Keratinocyte (primary cell): ENCODE measurements around the gene TOR1AIP1. TPM values are rescaled to one million over a fixed set of nuclear protein-coding genes. Genes with fewer than 3 reads are reported as not detected.
A peak's percentile ranks its signal among the peaks of the same experiment; 100 is the strongest.

Experiments used
- DNase-seq: peaks from one replicate; pipeline ENCODE4 v3.0.0-alpha.2; 2011; ENCODE audit warnings: low read depth, missing footprints, low spot score
- FAIRE-seq: peaks from 2 replicates; lab custom pipeline; 2011; peaks lifted over from hg19 to GRCh38; lab: Jason Lieb, UNC
- H2AFZ ChIP-seq: 2 replicates; pipeline ENCODE4 v1.6.0; 2012; ENCODE audit warnings: low read length, control low read depth, inconsistent platforms; ENCODE audit not compliant: control insufficient read depth
- H3K27ac ChIP-seq: 2 replicates; pipeline ENCODE4 v1.5.1; 2011; ENCODE audit warnings: low read length; ENCODE audit not compliant: control insufficient read depth, insufficient read depth
- H3K27me3 ChIP-seq: 3 replicates; pipeline ENCODE4 v1.6.0; 2011; ENCODE audit warnings: low read length; ENCODE audit not compliant: control insufficient read depth, insufficient read depth; ENCODE audit errors: extremely low read depth
- H3K36me3 ChIP-seq, 2 experiments: 2 replicates in 1 of 2; 3 replicates in 1 of 2; pipeline ENCODE4 v1.5.1; 2011; ENCODE audit warnings: low read length in 2 of 2, mild to moderate bottlenecking in 1 of 2; ENCODE audit not compliant: control insufficient read depth in 2 of 2, insufficient read depth in 2 of 2; ENCODE audit errors: extremely low read depth in 1 of 2
- H3K4me1 ChIP-seq: 3 replicates; pipeline ENCODE4 v1.5.1; 2011; ENCODE audit warnings: low read length; ENCODE audit not compliant: control insufficient read depth, insufficient read depth; ENCODE audit errors: extremely low read depth
- H3K4me2 ChIP-seq: 3 replicates; pipeline ENCODE4 v1.6.0; 2011; ENCODE audit warnings: low read depth, low read length; ENCODE audit not compliant: control insufficient read depth, insufficient read depth; ENCODE audit errors: extremely low read depth
- H3K4me3 ChIP-seq, 3 experiments: fragments of 200-600 bp in 1 of 3; sonication (generic) in 1 of 3; 2 replicates in 2 of 3; 3 replicates in 1 of 3; pipeline ENCODE4 v1.5.1; 2011 to 2016; ENCODE audit warnings: low read length in 3 of 3, mild to moderate bottlenecking in 3 of 3, control low read depth in 2 of 3, inconsistent platforms in 1 of 3, low read depth in 1 of 3, mixed read lengths in 1 of 3, mixed run types in 1 of 3, moderate library complexity in 1 of 3; ENCODE audit not compliant: control insufficient read depth in 2 of 3, insufficient read depth in 2 of 3; ENCODE audit errors: extremely low read depth in 1 of 3
- H3K79me2 ChIP-seq: 2 replicates; pipeline ENCODE4 v1.6.0; 2012; ENCODE audit warnings: low read length; ENCODE audit not compliant: control insufficient read depth, insufficient read depth
- H3K9ac ChIP-seq: 3 replicates; pipeline ENCODE4 v1.6.0; 2011; ENCODE audit warnings: low read length; ENCODE audit not compliant: control insufficient read depth, insufficient read depth; ENCODE audit errors: extremely low read depth
- H3K9me1 ChIP-seq: 3 replicates; pipeline ENCODE4 v1.6.0; 2011; ENCODE audit warnings: low read length; ENCODE audit not compliant: control insufficient read depth, insufficient read depth; ENCODE audit errors: extremely low read depth
- H3K9me3 ChIP-seq: 2 replicates; pipeline ENCODE4 v1.5.1; 2012; ENCODE audit warnings: low read depth, low read length; ENCODE audit not compliant: control insufficient read depth
- H4K20me1 ChIP-seq: 3 replicates; pipeline ENCODE4 v1.6.0; 2011; ENCODE audit warnings: low read length; ENCODE audit not compliant: control insufficient read depth, insufficient read depth; ENCODE audit errors: extremely low read depth
- CTCF ChIP-seq, 3 experiments: IDR thresholded peaks in 1 of 3; conservative IDR thresholded peaks in 1 of 3; optimal IDR thresholded peaks in 1 of 3; 2 replicates in 2 of 3; 3 replicates in 1 of 3; pipeline versions ENCODE3 to v1.5.1; 2011; ENCODE audit warnings: low read length in 3 of 3, mild to moderate bottlenecking in 3 of 3, moderate library complexity in 2 of 3, control low read depth in 1 of 3, inconsistent platforms in 1 of 3; ENCODE audit not compliant: insufficient read depth in 2 of 3; ENCODE audit errors: extremely low read depth in 1 of 3
- EZH2 ChIP-seq: IDR thresholded peaks from one replicate; pipeline ENCODE4 v1.6.1; 2012; ENCODE audit warnings: inconsistent platforms, mild to moderate bottlenecking, low read length, moderate library complexity
- dilution Hi-C: fragments of 300-500 bp; cut with MboI; formaldehyde crosslinking; loops from one replicate; pipeline ENCODE4 v1.7.0; 2020; ENCODE audit warnings: low sequenced_read_pairs; ENCODE audit not compliant: extremely low pct_ligation_motif_present
- polyA plus RNA-seq, 5 experiments: library from polyadenylated mRNA; depleted of rRNA in 3 of 5; stranded (reverse) in 3 of 5; stranded (forward) in 1 of 5; unstranded in 1 of 5; fragments of >200 nt; gene quantifications; 1 replicate in 1 of 5; 2 replicates in 3 of 5; 3 replicates in 1 of 5; pipeline versions ENCODE4 v1.2.1 to v1.2.3, GENCODE V29; 2011 to 2012; ENCODE audit warnings: missing spikeins in 2 of 5, low read depth in 1 of 5, low replicate concordance in 1 of 5

The TOR1AIP1 gene
- polyA plus RNA-seq, 1 donor (not counting 4 experiments of a cell fraction or from before 2014, with no cell fraction given), result 50.0 TPM

- H3K79me2 ChIP-seq, result peaks cover 46% of the 10 kb centered on the region
- peak overlapping the region; percentile 100 for H3K4me2 ChIP-seq
- peak overlapping the region; percentile 100 for H3K9ac ChIP-seq
- no peaks in the 10 kb centered on the region for H4K20me1 ChIP-seq
- H2AFZ ChIP-seq, result peak overlapping the region; percentile 94
- H3K9me1 ChIP-seq, result no peaks in the 10 kb centered on the region
- H3K4me3 ChIP-seq, result peak overlapping the region; percentile 66 to 87 (median 81)
- DNase-seq (no peak), FAIRE-seq (no peak)
- H3K4me1 ChIP-seq, result peaks cover 7% of the 10 kb centered on the region
- peaks cover 2 to 4% of the 10 kb centered on the region in 2 experiments for H3K36me3 ChIP-seq
- no peaks in the 10 kb centered on the region for H3K9me3 ChIP-seq
- peak overlapping the region; percentile 98 for H3K27ac ChIP-seq
- no peak for TF ChIP-seq EZH2
- TF ChIP-seq CTCF (optimal IDR thresholded peaks at IDR 0.05 in 1 of 3, IDR thresholded peaks at IDR 0.05 in 1 of 3, conservative IDR thresholded peaks at IDR 0.05 in 1 of 3; ENCODE audit: extremely low read depth in 1 of 3, insufficient read depth in 2 of 3, low read length in 3 of 3), result no peak
- H3K27me3 ChIP-seq, result no peaks in the 10 kb centered on the region
- dilution Hi-C loops, result no loop called here
Observed at GRCh38 chr1:179883040-179883744, 1.1 kb downstream of the TOR1AIP1 start.

GRCh38 chr1:179883745-179884138 lies 1.7 kb downstream of the TOR1AIP1 start:
- TF ChIP-seq EZH2, result no peak
- TF ChIP-seq CTCF (optimal IDR thresholded peaks at IDR 0.05 in 1 of 3, IDR thresholded peaks at IDR 0.05 in 1 of 3, conservative IDR thresholded peaks at IDR 0.05 in 1 of 3; ENCODE audit: extremely low read depth in 1 of 3, insufficient read depth in 2 of 3, low read length in 3 of 3), result no peak
- Histone ChIP-seq H3K9ac (peak overlapping the region; percentile 100), H3K4me2 (peak overlapping the region; percentile 100), H3K9me1 (no peaks in the 10 kb centered on the region), H3K27ac (peak overlapping the region; percentile 98), H3K36me3 (peaks cover 2 to 7% of the 10 kb centered on the region in 2 experiments), H4K20me1 (no peaks in the 10 kb centered on the region), H3K79me2 (peaks cover 48% of the 10 kb centered on the region), H3K4me3 (peak overlapping the region; percentile 66 to 87 (median 81)), H3K27me3 (no peaks in the 10 kb centered on the region), H3K4me1 (peaks cover 7% of the 10 kb centered on the region), H2AFZ (no peak overlapping the region), H3K9me3 (no peaks in the 10 kb centered on the region)
- dilution Hi-C loops, result no loop called here
- DNase-seq, result peak; percentile 95
- peak; percentile 82 for FAIRE-seq
